HepG2 (cell line): ENCODE measurements around the gene ARHGAP45. TPM values are rescaled to one million over a fixed set of nuclear protein-coding genes. Genes with fewer than 3 reads are reported as not detected.
A peak's percentile ranks its signal among the peaks of the same experiment; 100 is the strongest.

Source experiments
- GABPA ChIP-seq, 2 experiments: IDR thresholded peaks; 2 replicates each; pipeline ENCODE4 v1.6.1; 2011 to 2016; ENCODE audit warnings: low read depth in 2 of 2, low read length in 1 of 2, missing biosample characterization in 1 of 2, missing genetic modification characterization in 1 of 2
- GATAD1 ChIP-seq: IDR thresholded peaks from 2 replicates; pipeline ENCODE4 v1.6.1; 2016; ENCODE audit warnings: missing genetic modification reagents, missing compliant biosample characterization
- HMGA1 ChIP-seq: sonication (generic); formaldehyde crosslinking; conservative IDR thresholded peaks from 2 replicates; pipeline ENCODE4 v1.4.0; 2020; ENCODE audit warnings: missing genetic modification reagents
- HNF4A ChIP-seq: sonication (generic); formaldehyde crosslinking; IDR thresholded peaks from 2 replicates; pipeline ENCODE4 v1.4.0; 2020; ENCODE audit warnings: missing genetic modification reagents
- NONO ChIP-seq, 2 experiments: fragments of 450-650 bp in 1 of 2; sonication (generic) in 1 of 2; formaldehyde crosslinking in 1 of 2; IDR thresholded peaks in 1 of 2; conservative IDR thresholded peaks in 1 of 2; 2 replicates each; pipeline versions ENCODE4 v1.6.1 to v1.8.0; 2017 to 2022; ENCODE audit warnings: mild to moderate bottlenecking in 1 of 2, missing genetic modification reagents in 1 of 2, moderate library complexity in 1 of 2
- PCBP1 ChIP-seq: fragments of 200-400 bp; formaldehyde crosslinking; IDR thresholded peaks from 2 replicates; pipeline ENCODE4 v1.6.1; 2017; ENCODE audit warnings: mild to moderate bottlenecking, low read depth, low read length, borderline replicate concordance
- REPIN1 ChIP-seq: sonication (generic); formaldehyde crosslinking; IDR thresholded peaks from 2 replicates; pipeline ENCODE4 v1.8.0; 2022; ENCODE audit warnings: missing genetic modification reagents, low read depth, mild to moderate bottlenecking, borderline replicate concordance
- RXRA ChIP-seq: sonication (generic); formaldehyde crosslinking; IDR thresholded peaks from 2 replicates; pipeline ENCODE4 v1.5.1; 2020; ENCODE audit warnings: missing genetic modification reagents
- SAP130 ChIP-seq: IDR thresholded peaks from 2 replicates; pipeline ENCODE4 v1.6.1; 2016; ENCODE audit warnings: low read depth
- SIX1 ChIP-seq: sonication (generic); formaldehyde crosslinking; IDR thresholded peaks from 2 replicates; pipeline ENCODE4 v1.4.0; 2020; ENCODE audit warnings: missing genetic modification reagents, borderline replicate concordance
- ZFP36L2 ChIP-seq: sonication (generic); formaldehyde crosslinking; IDR thresholded peaks from 2 replicates; pipeline ENCODE4 v1.4.0; 2020; ENCODE audit warnings: missing genetic modification reagents
- ZNF143 ChIP-seq: sonication (generic); formaldehyde crosslinking; IDR thresholded peaks from 2 replicates; pipeline ENCODE4 v1.4.0; 2020; ENCODE audit warnings: missing genetic modification reagents
- ZNF501 ChIP-seq: sonication (generic); formaldehyde crosslinking; IDR thresholded peaks from 2 replicates; pipeline ENCODE4 v1.5.1; 2020; ENCODE audit warnings: mild to moderate bottlenecking, moderate library complexity, missing genetic modification reagents
- polyA plus RNA-seq, 8 experiments: library from polyadenylated mRNA; depleted of rRNA in 3 of 8; stranded (reverse) in 7 of 8; unstranded in 1 of 8; fragments of >200 nt; fragmentation: Illumina TruSeq in 4 of 8; extraction: Trizol in 4 of 8; gene quantifications; 2 replicates each; pipeline versions ENCODE4 v1.2.1 to v1.2.3, GENCODE V29; 2011 to 2016; ENCODE audit warnings: low read depth in 4 of 8, missing spikeins in 1 of 8, mixed read lengths in 1 of 8; ENCODE audit not compliant: insufficient read depth in 1 of 8
- total RNA-seq, 5 experiments: library from RNA; depleted of rRNA; stranded (reverse); fragments of >200 nt; fragmentation: Illumina TruSeq; extraction: Trizol; gene quantifications; 2 replicates each; pipeline ENCODE4 v1.2.3, GENCODE V29; 2016; ENCODE audit warnings: low read depth in 1 of 5
- TF ChIP-seq, protein P1 (sequence below): sonication (generic); formaldehyde crosslinking; IDR thresholded peaks from 2 replicates; pipeline ENCODE4 v1.4.0; 2020; ENCODE audit warnings: missing genetic modification reagents
- TF ChIP-seq, protein P2 (sequence below): IDR thresholded peaks from 2 replicates; pipeline ENCODE4 v1.6.1; 2016; ENCODE audit warnings: mild to moderate bottlenecking, missing biosample characterization, missing genetic modification reagents
- TF ChIP-seq, protein P3 (sequence below): sonication (generic); formaldehyde crosslinking; IDR thresholded peaks from 2 replicates; pipeline ENCODE4 v1.5.1; 2020; ENCODE audit warnings: mild to moderate bottlenecking, moderate library complexity, missing genetic modification reagents
- TF ChIP-seq, protein P4 (sequence below): sonication (generic); formaldehyde crosslinking; IDR thresholded peaks from 2 replicates; pipeline ENCODE4 v1.5.1; 2020; ENCODE audit warnings: mild to moderate bottlenecking, missing genetic modification reagents, moderate library complexity
- TF ChIP-seq, protein P5 (sequence below): sonication (generic); formaldehyde crosslinking; IDR thresholded peaks from 2 replicates; pipeline ENCODE4 v1.4.0; 2020; ENCODE audit warnings: missing genetic modification reagents

ARHGAP45 gene
- total and polyA plus RNA-seq, 2 of the 13 experiments (the other 11 are each of a cell fraction or from before 2014, with no cell fraction given), result 0.84 to 32.0 TPM

DNA sequence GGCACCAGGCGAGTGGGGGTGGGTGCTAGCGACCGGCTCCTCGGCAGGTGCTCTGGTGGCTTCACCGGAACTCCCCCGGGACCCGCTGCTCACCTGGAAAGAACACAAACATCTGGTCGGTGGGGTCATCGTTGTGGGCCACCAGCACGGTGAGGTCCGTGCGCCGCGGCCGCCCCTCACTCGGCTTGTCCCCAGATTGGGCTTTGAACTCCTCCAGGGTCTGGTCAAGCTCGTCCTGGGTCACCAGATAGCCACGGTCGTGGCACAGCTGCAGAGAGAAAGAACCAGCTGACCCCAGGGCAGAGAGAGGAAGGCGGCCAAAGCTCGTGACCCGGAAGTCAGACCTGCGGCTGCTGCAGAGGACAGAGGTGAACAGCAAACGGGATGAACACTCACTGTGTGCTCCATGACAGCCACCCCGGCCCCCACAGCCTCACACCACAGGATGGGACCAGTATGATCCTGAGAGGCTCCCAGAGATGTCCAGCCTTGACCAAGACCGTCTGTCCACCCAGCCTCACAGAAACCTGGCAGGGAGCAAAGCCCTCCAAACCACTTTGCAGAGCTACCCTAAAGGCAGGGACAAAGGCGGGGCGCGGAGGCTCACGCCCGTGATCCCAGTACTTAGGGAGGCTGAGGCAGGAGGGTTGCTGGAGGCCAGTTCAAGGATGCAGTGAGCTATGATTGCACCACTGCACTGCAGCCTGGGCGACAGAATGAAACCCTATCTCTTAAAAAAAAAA lies 27.0 kb downstream of the ARHGAP45 start (continued):
- TF ChIP-seq, protein P1, sequence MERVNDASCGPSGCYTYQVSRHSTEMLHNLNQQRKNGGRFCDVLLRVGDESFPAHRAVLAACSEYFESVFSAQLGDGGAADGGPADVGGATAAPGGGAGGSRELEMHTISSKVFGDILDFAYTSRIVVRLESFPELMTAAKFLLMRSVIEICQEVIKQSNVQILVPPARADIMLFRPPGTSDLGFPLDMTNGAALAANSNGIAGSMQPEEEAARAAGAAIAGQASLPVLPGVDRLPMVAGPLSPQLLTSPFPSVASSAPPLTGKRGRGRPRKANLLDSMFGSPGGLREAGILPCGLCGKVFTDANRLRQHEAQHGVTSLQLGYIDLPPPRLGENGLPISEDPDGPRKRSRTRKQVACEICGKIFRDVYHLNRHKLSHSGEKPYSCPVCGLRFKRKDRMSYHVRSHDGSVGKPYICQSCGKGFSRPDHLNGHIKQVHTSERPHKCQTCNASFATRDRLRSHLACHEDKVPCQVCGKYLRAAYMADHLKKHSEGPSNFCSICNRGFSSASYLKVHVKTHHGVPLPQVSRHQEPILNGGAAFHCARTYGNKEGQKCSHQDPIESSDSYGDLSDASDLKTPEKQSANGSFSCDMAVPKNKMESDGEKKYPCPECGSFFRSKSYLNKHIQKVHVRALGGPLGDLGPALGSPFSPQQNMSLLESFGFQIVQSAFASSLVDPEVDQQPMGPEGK (CRISPR knock-in tag), result peak; percentile 7; the same call in 1 of the 2 replicates
- TF ChIP-seq SAP130 (peak; percentile 89), ZFP36L2 (no peak), GATAD1 (CRISPR knock-in tag) (no peak), RXRA (CRISPR knock-in tag) (peak; percentile 44), GABPA (IDR thresholded peaks at IDR 0.05; ENCODE audit: low read depth, low read length) (peak; percentile 37; the same call in 1 of the 2 replicates), GABPA (CRISPR knock-in tag; IDR thresholded peaks at IDR 0.05; ENCODE audit: low read depth) (peak; percentile 78), SIX1 (CRISPR knock-in tag) (no peak), ZNF501 (CRISPR knock-in tag) (0 out of 2 replicates have a peak, but pooled peaks have one; percentile 49), REPIN1 (CRISPR knock-in tag) (no peak), HNF4A (peak; percentile 29; the same call in 1 of the 2 replicates), PCBP1 (no peak), ZNF143 (CRISPR knock-in tag) (peak; percentile 52; the same call in 1 of the 2 replicates), NONO (IDR thresholded peaks at IDR 0.05) (no peak), NONO (CRISPR knock-in tag; conservative IDR thresholded peaks at IDR 0.05) (0 out of 2 replicates have a peak, but pooled peaks have one; percentile 46), HMGA1 (CRISPR knock-in tag) (no peak)
- TF ChIP-seq, protein P2, sequence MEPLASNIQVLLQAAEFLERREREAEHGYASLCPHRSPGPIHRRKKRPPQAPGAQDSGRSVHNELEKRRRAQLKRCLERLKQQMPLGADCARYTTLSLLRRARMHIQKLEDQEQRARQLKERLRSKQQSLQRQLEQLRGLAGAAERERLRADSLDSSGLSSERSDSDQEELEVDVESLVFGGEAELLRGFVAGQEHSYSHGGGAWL (CRISPR knock-in tag), result peak; percentile 4; the same call in 1 of the 2 replicates
- TF ChIP-seq, protein P3, sequence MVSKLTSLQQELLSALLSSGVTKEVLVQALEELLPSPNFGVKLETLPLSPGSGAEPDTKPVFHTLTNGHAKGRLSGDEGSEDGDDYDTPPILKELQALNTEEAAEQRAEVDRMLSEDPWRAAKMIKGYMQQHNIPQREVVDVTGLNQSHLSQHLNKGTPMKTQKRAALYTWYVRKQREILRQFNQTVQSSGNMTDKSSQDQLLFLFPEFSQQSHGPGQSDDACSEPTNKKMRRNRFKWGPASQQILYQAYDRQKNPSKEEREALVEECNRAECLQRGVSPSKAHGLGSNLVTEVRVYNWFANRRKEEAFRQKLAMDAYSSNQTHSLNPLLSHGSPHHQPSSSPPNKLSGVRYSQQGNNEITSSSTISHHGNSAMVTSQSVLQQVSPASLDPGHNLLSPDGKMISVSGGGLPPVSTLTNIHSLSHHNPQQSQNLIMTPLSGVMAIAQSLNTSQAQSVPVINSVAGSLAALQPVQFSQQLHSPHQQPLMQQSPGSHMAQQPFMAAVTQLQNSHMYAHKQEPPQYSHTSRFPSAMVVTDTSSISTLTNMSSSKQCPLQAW, result 0 out of 2 replicates have a peak, but pooled peaks have one; percentile 51
- TF ChIP-seq, protein P4, sequence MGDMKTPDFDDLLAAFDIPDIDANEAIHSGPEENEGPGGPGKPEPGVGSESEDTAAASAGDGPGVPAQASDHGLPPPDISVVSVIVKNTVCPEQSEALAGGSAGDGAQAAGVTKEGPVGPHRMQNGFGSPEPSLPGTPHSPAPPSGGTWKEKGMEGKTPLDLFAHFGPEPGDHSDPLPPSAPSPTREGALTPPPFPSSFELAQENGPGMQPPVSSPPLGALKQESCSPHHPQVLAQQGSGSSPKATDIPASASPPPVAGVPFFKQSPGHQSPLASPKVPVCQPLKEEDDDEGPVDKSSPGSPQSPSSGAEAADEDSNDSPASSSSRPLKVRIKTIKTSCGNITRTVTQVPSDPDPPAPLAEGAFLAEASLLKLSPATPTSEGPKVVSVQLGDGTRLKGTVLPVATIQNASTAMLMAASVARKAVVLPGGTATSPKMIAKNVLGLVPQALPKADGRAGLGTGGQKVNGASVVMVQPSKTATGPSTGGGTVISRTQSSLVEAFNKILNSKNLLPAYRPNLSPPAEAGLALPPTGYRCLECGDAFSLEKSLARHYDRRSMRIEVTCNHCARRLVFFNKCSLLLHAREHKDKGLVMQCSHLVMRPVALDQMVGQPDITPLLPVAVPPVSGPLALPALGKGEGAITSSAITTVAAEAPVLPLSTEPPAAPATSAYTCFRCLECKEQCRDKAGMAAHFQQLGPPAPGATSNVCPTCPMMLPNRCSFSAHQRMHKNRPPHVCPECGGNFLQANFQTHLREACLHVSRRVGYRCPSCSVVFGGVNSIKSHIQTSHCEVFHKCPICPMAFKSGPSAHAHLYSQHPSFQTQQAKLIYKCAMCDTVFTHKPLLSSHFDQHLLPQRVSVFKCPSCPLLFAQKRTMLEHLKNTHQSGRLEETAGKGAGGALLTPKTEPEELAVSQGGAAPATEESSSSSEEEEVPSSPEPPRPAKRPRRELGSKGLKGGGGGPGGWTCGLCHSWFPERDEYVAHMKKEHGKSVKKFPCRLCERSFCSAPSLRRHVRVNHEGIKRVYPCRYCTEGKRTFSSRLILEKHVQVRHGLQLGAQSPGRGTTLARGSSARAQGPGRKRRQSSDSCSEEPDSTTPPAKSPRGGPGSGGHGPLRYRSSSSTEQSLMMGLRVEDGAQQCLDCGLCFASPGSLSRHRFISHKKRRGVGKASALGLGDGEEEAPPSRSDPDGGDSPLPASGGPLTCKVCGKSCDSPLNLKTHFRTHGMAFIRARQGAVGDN, result peak; percentile 88
- TF ChIP-seq, protein P5, sequence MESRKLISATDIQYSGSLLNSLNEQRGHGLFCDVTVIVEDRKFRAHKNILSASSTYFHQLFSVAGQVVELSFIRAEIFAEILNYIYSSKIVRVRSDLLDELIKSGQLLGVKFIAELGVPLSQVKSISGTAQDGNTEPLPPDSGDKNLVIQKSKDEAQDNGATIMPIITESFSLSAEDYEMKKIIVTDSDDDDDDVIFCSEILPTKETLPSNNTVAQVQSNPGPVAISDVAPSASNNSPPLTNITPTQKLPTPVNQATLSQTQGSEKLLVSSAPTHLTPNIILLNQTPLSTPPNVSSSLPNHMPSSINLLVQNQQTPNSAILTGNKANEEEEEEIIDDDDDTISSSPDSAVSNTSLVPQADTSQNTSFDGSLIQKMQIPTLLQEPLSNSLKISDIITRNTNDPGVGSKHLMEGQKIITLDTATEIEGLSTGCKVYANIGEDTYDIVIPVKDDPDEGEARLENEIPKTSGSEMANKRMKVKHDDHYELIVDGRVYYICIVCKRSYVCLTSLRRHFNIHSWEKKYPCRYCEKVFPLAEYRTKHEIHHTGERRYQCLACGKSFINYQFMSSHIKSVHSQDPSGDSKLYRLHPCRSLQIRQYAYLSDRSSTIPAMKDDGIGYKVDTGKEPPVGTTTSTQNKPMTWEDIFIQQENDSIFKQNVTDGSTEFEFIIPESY, result no peak
